Colon (tissue), 2 donors: Measurements from ENCODE around the gene CDIPT.
A peak's percentile ranks its signal among the peaks of the same experiment; 100 is the strongest.

Source experiments
- FAIRE-seq: peaks from 2 replicates; lab custom pipeline; 2012; peaks lifted over from hg19 to GRCh38; lab: Jason Lieb, UNC
- donor health status: control.
- donor health status: control.

Gene CDIPT

GRCh38 chr16:29825145-29826044 lies 37.6 kb downstream of the CDIPT start:
- no peak for FAIRE-seq

GRCh38 chr16:29824589-29825144 lies 38.4 kb downstream of the CDIPT start:
- no peak for FAIRE-seq

GRCh38 chr16:29821643-29822115 lies 41.3 kb downstream of the CDIPT start:
- FAIRE-seq = no peak

GRCh38 chr16:29820730-29821642 lies 42.0 kb downstream of the CDIPT start:
- no peak for FAIRE-seq

- no peak for FAIRE-seq
Measured at GRCh38 chr16:29820271-29820701, 42.7 kb downstream of the CDIPT start, which contains the start of gene MVP. MVP (plus strand) TSS chr16:29820462; CDS start chr16:29830550, 10,088 bp downstream.

- no peak for FAIRE-seq
Measured at GRCh38 chr16:29819506-29819905, 43.5 kb downstream of the CDIPT start.

- no peak for FAIRE-seq
Measured at GRCh38 chr16:29818082-29818481, 44.9 kb downstream of the CDIPT start.

- no peak for FAIRE-seq
Measured at GRCh38 chr16:29816694-29817441, 46.2 kb downstream of the CDIPT start.

GRCh38 chr16:29815793-29816693 lies 47.0 kb downstream of the CDIPT start, which contains the start of gene PAGR1:
PAGR1 (plus strand) TSS chr16:29816152; CDS start chr16:29816526, 374 bp downstream.
- no peak for FAIRE-seq

GRCh38 chr16:29815032-29815721 lies 47.8 kb downstream of the CDIPT start:
- no peak for FAIRE-seq

- no peak for FAIRE-seq
Measured at GRCh38 chr16:29814592-29814991, 48.4 kb downstream of the CDIPT start.

GRCh38 chr16:29813644-29814562 lies 49.1 kb downstream of the CDIPT start:
- no peak for FAIRE-seq

- FAIRE-seq = no peak
Measured at GRCh38 chr16:29812754-29813643, 50.0 kb downstream of the CDIPT start.

GRCh38 chr16:29811896-29812665 lies 50.9 kb downstream of the CDIPT start, which contains the start of gene PRRT2:
PRRT2 (plus strand) TSS chr16:29812193; CDS start chr16:29813055, 862 bp downstream.
- no peak for FAIRE-seq

- FAIRE-seq = peak; percentile 75
Measured at GRCh38 chr16:29811170-29811895, 51.7 kb downstream of the CDIPT start.

GRCh38 chr16:29810699-29811169 lies 52.3 kb downstream of the CDIPT start:
- no peak for FAIRE-seq
